ENCODE results near the gene MAPT. TPM values are rescaled to one million over a fixed set of nuclear protein-coding genes. Genes with fewer than 3 reads are reported as not detected.

MAPT gene
- total and polyA plus RNA-seq, 2 of the 4 experiments (the other 2 are of a cell fraction): 0.18 to 0.19 TPM

DNA sequence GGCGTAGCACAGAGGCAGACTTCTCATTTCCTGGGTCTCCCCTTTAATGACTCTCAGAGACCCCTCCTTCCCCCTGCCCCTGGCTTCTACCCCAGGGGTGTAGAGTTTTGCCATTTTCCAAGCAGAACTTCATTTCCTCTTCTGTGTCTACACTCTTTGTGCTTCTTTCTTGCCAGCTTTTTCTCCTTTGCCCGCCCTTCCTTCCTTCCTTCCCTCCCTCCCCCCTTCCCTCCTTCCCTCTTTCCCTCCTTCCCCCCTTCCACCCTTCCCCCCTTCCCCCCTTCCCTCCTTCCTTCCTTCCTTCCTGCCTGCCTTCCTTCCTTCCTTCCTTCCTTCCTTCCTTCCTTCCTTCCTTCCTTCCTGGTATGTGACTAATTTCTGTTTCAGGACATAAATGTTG, 47.0 kb downstream of the MAPT start:
- no peak overlapping the region for H3K18ac ChIP-seq (ENCODE audit: low read depth, low read length)
- no peak overlapping the region for H2BK120ac ChIP-seq (ENCODE audit: low read depth, low read length)
- in situ Hi-C loops (cut with MboI; ENCODE audit: low sequenced_read_pairs): no loop called here
- H3K27me3 ChIP-seq (ENCODE audit: control insufficient read depth, insufficient read depth, low read length): peaks cover 52% of the 10 kb centered on the region
- dilution Hi-C loops (cut with HindIII; ENCODE audit: low sequenced_read_pairs, unreplicated experiment): no loop called here
- no peaks in the 10 kb centered on the region for H3K9me3 ChIP-seq (ENCODE audit: control insufficient read depth, insufficient read depth, low read length)
- H2AK5ac ChIP-seq (ENCODE audit: low read depth, low read length): no peak overlapping the region
- H3K4me3 ChIP-seq (ENCODE audit: insufficient read depth, low read depth, low read length): no peak overlapping the region
- no peak overlapping the region for H4K8ac ChIP-seq (ENCODE audit: low read depth in 2 of 2, low read length in 2 of 2)
- WGBS, 2 experiments (ENCODE audit: extremely low coverage in 2 of 2, insufficient read length in 1 of 2): no CpG with 5 or more reads among the region's 2 CpGs
- H2BK15ac ChIP-seq (ENCODE audit: low read depth, low read length): no peak overlapping the region
- H3K36me3 ChIP-seq (ENCODE audit: control insufficient read depth, insufficient read depth, low read length): no peaks in the 10 kb centered on the region
- H4K20me1 ChIP-seq (ENCODE audit: insufficient read depth, low read length): no peaks in the 10 kb centered on the region
- ATAC-seq (ENCODE audit: low read depth) (no peak), DNase-seq (no peak)
- no peak overlapping the region for H2AFZ ChIP-seq (replicated peaks; ENCODE audit: low read length, poor library complexity)
- no peak overlapping the region for H2BK20ac ChIP-seq (ENCODE audit: low read depth, low read length)
- intact Hi-C loops (cut with micrococcal nuclease): no loop called here
- H2AK9ac ChIP-seq (replicated peaks; ENCODE audit: low read depth, low read length, poor library complexity): no peak overlapping the region
- CTCF ChIA-PET: no interaction called here
- H2BK5ac ChIP-seq (ENCODE audit: low read depth, low read length, poor library complexity, severe bottlenecking): no peak overlapping the region
- H3K79me1 ChIP-seq (ENCODE audit: low read depth in 1 of 2, low read length in 2 of 2): no peaks in the 10 kb centered on the region
- no peak overlapping the region for H3K56ac ChIP-seq (ENCODE audit: extremely low read depth, insufficient read depth, low read length)
- H3K9ac ChIP-seq (ENCODE audit: low read depth, low read length): no peak overlapping the region
- H4K5ac ChIP-seq (ENCODE audit: low read depth, low read length): no peak overlapping the region
- H3K27ac ChIP-seq (ENCODE audit: insufficient read depth, low read length): no peak overlapping the region
- H3K4me2 ChIP-seq (ENCODE audit: low read depth, low read length): no peak overlapping the region
- H3K14ac ChIP-seq (replicated peaks; ENCODE audit: low read depth, low read length): no peak overlapping the region
- no TSS peak for BruUV-seq (replicated peaks)
- TF ChIP-seq MXI1 (IDR thresholded peaks at IDR 0.05; ENCODE audit: borderline replicate concordance, low read depth, low read length) (no peak), BHLHE40 (IDR thresholded peaks at IDR 0.05; ENCODE audit: low read depth, low read length) (no peak), MAFK (IDR thresholded peaks at IDR 0.05; ENCODE audit: low read depth, low read length) (no peak), FOS (IDR thresholded peaks at IDR 0.05; ENCODE audit: low read depth, low read length) (no peak), NFE2L2 (IDR thresholded peaks at IDR 0.05; ENCODE audit: low read depth, low read length) (no peak), MAZ (IDR thresholded peaks at IDR 0.05; ENCODE audit: borderline replicate concordance, low read depth, low read length) (no peak), RAD21 (IDR thresholded peaks at IDR 0.05; ENCODE audit: low read length) (no peak), RCOR1 (IDR thresholded peaks at IDR 0.05; ENCODE audit: insufficient replicate concordance, low read length) (no peak), CEBPB (IDR thresholded peaks at IDR 0.05; ENCODE audit: low read depth, low read length) (no peak)
- TF ChIP-seq, protein P1, sequence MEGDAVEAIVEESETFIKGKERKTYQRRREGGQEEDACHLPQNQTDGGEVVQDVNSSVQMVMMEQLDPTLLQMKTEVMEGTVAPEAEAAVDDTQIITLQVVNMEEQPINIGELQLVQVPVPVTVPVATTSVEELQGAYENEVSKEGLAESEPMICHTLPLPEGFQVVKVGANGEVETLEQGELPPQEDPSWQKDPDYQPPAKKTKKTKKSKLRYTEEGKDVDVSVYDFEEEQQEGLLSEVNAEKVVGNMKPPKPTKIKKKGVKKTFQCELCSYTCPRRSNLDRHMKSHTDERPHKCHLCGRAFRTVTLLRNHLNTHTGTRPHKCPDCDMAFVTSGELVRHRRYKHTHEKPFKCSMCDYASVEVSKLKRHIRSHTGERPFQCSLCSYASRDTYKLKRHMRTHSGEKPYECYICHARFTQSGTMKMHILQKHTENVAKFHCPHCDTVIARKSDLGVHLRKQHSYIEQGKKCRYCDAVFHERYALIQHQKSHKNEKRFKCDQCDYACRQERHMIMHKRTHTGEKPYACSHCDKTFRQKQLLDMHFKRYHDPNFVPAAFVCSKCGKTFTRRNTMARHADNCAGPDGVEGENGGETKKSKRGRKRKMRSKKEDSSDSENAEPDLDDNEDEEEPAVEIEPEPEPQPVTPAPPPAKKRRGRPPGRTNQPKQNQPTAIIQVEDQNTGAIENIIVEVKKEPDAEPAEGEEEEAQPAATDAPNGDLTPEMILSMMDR (conservative IDR thresholded peaks at IDR 0.05; ENCODE audit: low read depth, low read length): no peak
- TF ChIP-seq, protein P2, sequence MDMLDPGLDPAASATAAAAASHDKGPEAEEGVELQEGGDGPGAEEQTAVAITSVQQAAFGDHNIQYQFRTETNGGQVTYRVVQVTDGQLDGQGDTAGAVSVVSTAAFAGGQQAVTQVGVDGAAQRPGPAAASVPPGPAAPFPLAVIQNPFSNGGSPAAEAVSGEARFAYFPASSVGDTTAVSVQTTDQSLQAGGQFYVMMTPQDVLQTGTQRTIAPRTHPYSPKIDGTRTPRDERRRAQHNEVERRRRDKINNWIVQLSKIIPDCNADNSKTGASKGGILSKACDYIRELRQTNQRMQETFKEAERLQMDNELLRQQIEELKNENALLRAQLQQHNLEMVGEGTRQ (IDR thresholded peaks at IDR 0.05; ENCODE audit: low read depth, low read length): no peak
- no peak overlapping the region for H3K23ac ChIP-seq (ENCODE audit: low read depth, low read length)
- POLR2A ChIA-PET (ENCODE audit: unreplicated experiment): no interaction called here
- H3K4ac ChIP-seq (ENCODE audit: low read depth, low read length): no peak overlapping the region
- H3K4me1 ChIP-seq (ENCODE audit: control insufficient read depth, insufficient read depth, low read length): no peaks in the 10 kb centered on the region
- no peak overlapping the region for H4K91ac ChIP-seq (ENCODE audit: insufficient read depth, low read depth, low read length)
- no peaks in the 10 kb centered on the region for H3K9me1 ChIP-seq (ENCODE audit: insufficient read depth, low read length)

Measured in IMR-90 (cell line).